H9 (cell line): ENCODE data around the gene C3orf22. TPM values are rescaled to one million over a fixed set of nuclear protein-coding genes. Genes with fewer than 3 reads are reported as not detected.
A peak's percentile ranks its signal among the peaks of the same experiment; 100 is the strongest.

Experiments
- DNase-seq: peaks from one replicate; pipeline ENCODE4 v3.0.0-alpha.2; 2017
- H2AFZ ChIP-seq: one replicate; pipeline ENCODE4 v1.6.1; 2013; ENCODE audit warnings: mild to moderate bottlenecking, low read length, control low read depth, moderate library complexity
- H2AK5ac ChIP-seq: 2 replicates; pipeline ENCODE4 v1.6.1; 2013; ENCODE audit warnings: low read length, control low read depth, mixed read lengths; ENCODE audit not compliant: insufficient read length
- H2BK120ac ChIP-seq: one replicate; pipeline ENCODE4 v1.6.1; 2013; ENCODE audit warnings: low read depth, mild to moderate bottlenecking, low read length, control low read depth, inconsistent platforms; ENCODE audit not compliant: poor library complexity, severe bottlenecking
- H2BK12ac ChIP-seq: 2 replicates; pipeline ENCODE4 v1.6.1; 2013; ENCODE audit warnings: low read length, control low read depth, mixed read lengths, low read depth; ENCODE audit not compliant: insufficient read length
- H2BK15ac ChIP-seq: 2 replicates; pipeline ENCODE4 v1.6.1; 2013; ENCODE audit warnings: low read depth, low read length, control low read depth
- H2BK20ac ChIP-seq: one replicate; pipeline ENCODE4 v1.6.1; 2013; ENCODE audit warnings: low read depth, mild to moderate bottlenecking, low read length, control low read depth, inconsistent platforms; ENCODE audit not compliant: poor library complexity, severe bottlenecking
- H2BK5ac ChIP-seq: 2 replicates; pipeline ENCODE4 v1.6.1; 2013; ENCODE audit warnings: low read length, control low read depth, mixed read lengths; ENCODE audit not compliant: insufficient read length
- H3K14ac ChIP-seq: 2 replicates; pipeline ENCODE4 v1.6.1; 2013; ENCODE audit warnings: low read length, control low read depth; ENCODE audit not compliant: insufficient read depth
- H3K18ac ChIP-seq: 2 replicates; pipeline ENCODE4 v1.6.1; 2013; ENCODE audit warnings: low read depth, mild to moderate bottlenecking, mixed read lengths, low read length, control low read depth; ENCODE audit not compliant: insufficient read length
- H3K23ac ChIP-seq: 2 replicates; pipeline ENCODE4 v1.6.1; 2013; ENCODE audit warnings: low read length, control low read depth, mixed read lengths, low read depth; ENCODE audit not compliant: insufficient read length
- H3K23me2 ChIP-seq: 2 replicates; pipeline ENCODE4 v1.6.1; 2013; ENCODE audit warnings: low read depth, mild to moderate bottlenecking, mixed read lengths, low read length, control low read depth; ENCODE audit not compliant: insufficient read length, poor library complexity, severe bottlenecking
- H3K27ac ChIP-seq: 2 replicates; pipeline ENCODE4 v1.5.1; 2013; ENCODE audit warnings: low read length, control low read depth, mixed read lengths, low read depth; ENCODE audit not compliant: insufficient read length
- H3K27me3 ChIP-seq: 2 replicates; pipeline ENCODE4 v1.6.1; 2013; ENCODE audit warnings: low read length, control low read depth, inconsistent platforms; ENCODE audit not compliant: insufficient read depth
- H3K4ac ChIP-seq: 2 replicates; pipeline ENCODE4 v1.6.1; 2013; ENCODE audit warnings: low read depth, mild to moderate bottlenecking, control low read depth, inconsistent platforms, low read length, moderate library complexity
- H3K4me1 ChIP-seq: 2 replicates; pipeline ENCODE4 v1.6.1; 2013; ENCODE audit warnings: low read length, control low read depth, inconsistent platforms; ENCODE audit not compliant: insufficient read depth
- H3K4me2 ChIP-seq: 2 replicates; pipeline ENCODE4 v1.6.1; 2013; ENCODE audit warnings: low read length, control low read depth, mixed read lengths; ENCODE audit not compliant: insufficient read length, insufficient read depth
- H3K56ac ChIP-seq: 2 replicates; pipeline ENCODE4 v1.6.1; 2013; ENCODE audit warnings: low read depth, mild to moderate bottlenecking, mixed read lengths, low read length, control low read depth; ENCODE audit not compliant: insufficient read length
- H3K79me1 ChIP-seq: 2 replicates; pipeline ENCODE4 v1.6.1; 2013; ENCODE audit warnings: low read depth, mild to moderate bottlenecking, moderate library complexity, low read length, control low read depth, inconsistent platforms; ENCODE audit not compliant: insufficient read depth, poor library complexity, severe bottlenecking
- H3K79me2 ChIP-seq: 2 replicates; pipeline ENCODE4 v1.6.1; 2013; ENCODE audit warnings: low read length, control low read depth, inconsistent platforms; ENCODE audit not compliant: insufficient read depth
- H3K9ac ChIP-seq: 2 replicates; pipeline ENCODE4 v1.6.1; 2013; ENCODE audit warnings: low read length, control low read depth, mixed read lengths; ENCODE audit not compliant: insufficient read length; ENCODE audit errors: extremely low read depth
- H3K9me3 ChIP-seq: one replicate; pipeline ENCODE4 v1.6.1; 2013; ENCODE audit warnings: low read depth, low read length, inconsistent platforms; ENCODE audit not compliant: control insufficient read depth
- H3T11ph ChIP-seq: one replicate; pipeline ENCODE4 v1.6.1; 2013; ENCODE audit warnings: mild to moderate bottlenecking, low read length, control low read depth, inconsistent platforms
- H4K20me1 ChIP-seq: one replicate; pipeline ENCODE4 v1.6.1; 2013; ENCODE audit not compliant: control insufficient read depth, insufficient read length, insufficient read depth
- H4K5ac ChIP-seq: 2 replicates; pipeline ENCODE4 v1.6.1; 2013; ENCODE audit warnings: low read depth, mild to moderate bottlenecking, mixed read lengths, low read length, control low read depth; ENCODE audit not compliant: insufficient read length
- H4K8ac ChIP-seq: replicated peaks from 2 replicates; pipeline ENCODE4 v1.6.1; 2013; ENCODE audit warnings: low read length, control low read depth, mixed read lengths, low read depth; ENCODE audit not compliant: insufficient read length
- H4K91ac ChIP-seq: 2 replicates; pipeline ENCODE4 v1.6.1; 2013; ENCODE audit warnings: low read depth, mild to moderate bottlenecking, moderate library complexity, mixed read lengths, low read length, control low read depth; ENCODE audit not compliant: insufficient read length
- H3K27ac Mint-ChIP-seq, 3 experiments: 2 replicates in 2 of 3; 3 replicates in 1 of 3; pipeline ENCODE4 v1.8.0; 2020 to 2021; ENCODE audit warnings: mixed read lengths in 3 of 3, mild to moderate bottlenecking in 1 of 3, moderate library complexity in 1 of 3
- H3K27me3 Mint-ChIP-seq: 2 replicates; pipeline ENCODE4 v1.8.0; 2021; ENCODE audit warnings: low read depth, mild to moderate bottlenecking, moderate library complexity, mixed read lengths
- H3K36me3 Mint-ChIP-seq, 3 experiments: 2 replicates in 2 of 3; 3 replicates in 1 of 3; pipeline ENCODE4 v1.8.0; 2020 to 2021; ENCODE audit warnings: low read depth in 3 of 3, mixed read lengths in 3 of 3; ENCODE audit not compliant: insufficient read depth in 1 of 3
- H3K4me1 Mint-ChIP-seq, 2 experiments: 2 replicates each; pipeline ENCODE4 v1.8.0; 2020; ENCODE audit warnings: mixed read lengths in 2 of 2
- H3K4me3 Mint-ChIP-seq, 2 experiments: 2 replicates in 1 of 2; 3 replicates in 1 of 2; pipeline ENCODE4 v1.8.0; 2020 to 2021; ENCODE audit warnings: mild to moderate bottlenecking in 2 of 2, mixed read lengths in 2 of 2, moderate library complexity in 1 of 2
- H3K9me3 Mint-ChIP-seq, 2 experiments: 2 replicates in 1 of 2; 3 replicates in 1 of 2; pipeline ENCODE4 v1.8.0; 2020; ENCODE audit warnings: mild to moderate bottlenecking in 2 of 2, mixed read lengths in 2 of 2, moderate library complexity in 1 of 2
- WGBS: extraction: QIAGEN DNeasy Blood & Tissue Kit; methylation state at CpG from one replicate; pipeline ENCODE4 v1.1.7; 2013; ENCODE audit warnings: missing lambda C conversion rate, low lambda C conversion rate, mixed read lengths; ENCODE audit not compliant: insufficient read length; ENCODE audit errors: extremely low coverage; 5-methylcytosine and 5-hydroxymethylcytosine counted together
- total RNA-seq: library from RNA; stranded (reverse); gene quantifications from 2 replicates; pipeline ENCODE4 v1.2.1, GENCODE V29; 2021
- TF ChIP-seq, protein P1 (sequence below): fragments of 200-600 bp; sonication (generic); conservative IDR thresholded peaks from 3 replicates; pipeline ENCODE4 v1.8.0; 2021; ENCODE audit warnings: antibody characterized with exemption, mild to moderate bottlenecking

Gene C3orf22
- total RNA-seq, 1 experiment from 2014 or later = not detected

DNA sequence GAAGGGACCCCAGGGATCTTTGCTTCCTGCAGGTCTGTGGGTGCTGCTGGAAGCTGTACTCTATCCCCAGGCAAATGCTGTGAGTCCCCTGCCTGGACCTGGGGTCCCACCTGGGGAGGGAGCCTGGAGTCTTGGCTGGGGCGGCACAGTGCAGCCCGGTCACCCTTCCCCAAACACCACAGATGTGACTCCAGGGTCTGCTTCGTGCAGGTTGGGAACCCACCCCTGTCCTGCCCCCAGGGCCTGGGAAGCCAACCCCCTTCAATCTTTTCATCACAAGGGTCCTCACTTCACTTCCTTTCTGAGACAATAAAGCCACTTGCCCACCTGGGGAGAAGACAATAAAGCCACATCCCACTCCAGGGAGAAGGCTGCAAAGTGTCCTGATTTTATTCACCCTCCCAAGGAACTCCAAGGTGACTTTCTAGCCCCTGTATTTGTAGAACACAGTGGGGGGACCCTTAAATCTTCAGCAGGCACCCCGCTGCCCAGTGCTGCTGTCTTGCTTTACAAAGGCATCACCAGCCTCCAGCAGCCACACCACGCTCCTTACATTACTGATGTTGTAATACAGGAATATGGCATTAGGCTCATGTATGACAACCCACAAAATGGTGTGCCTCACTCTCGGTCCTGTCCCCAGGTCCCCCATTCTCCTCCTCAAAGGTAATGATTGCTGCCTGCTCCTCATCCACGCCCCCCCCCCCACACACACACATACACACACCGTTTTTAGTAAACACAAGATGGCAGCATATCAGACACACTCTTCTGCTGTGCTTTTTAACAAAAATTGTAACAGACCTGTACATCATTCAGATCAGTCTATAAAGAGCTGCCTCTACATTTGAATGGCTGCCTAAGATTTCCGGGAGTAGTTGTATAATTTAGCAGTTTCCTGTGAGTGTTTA is 9.9 kb downstream of the C3orf22 start:
- Histone ChIP-seq H2BK120ac (no peak overlapping the region), H3T11ph (no peak overlapping the region), H3K14ac (no peak overlapping the region), H3K4me2 (peak overlapping the region; percentile 6), H2AK5ac (no peak overlapping the region), H2BK20ac (no peak overlapping the region), H3K27ac (no peak overlapping the region), H3K56ac (no peak overlapping the region), H2AFZ (no peak overlapping the region), H3K79me2 (no peaks in the 10 kb centered on the region), H4K91ac (no peak overlapping the region), H3K4ac (no peak overlapping the region), H4K20me1 (no peaks in the 10 kb centered on the region), H3K23me2 (no peaks in the 10 kb centered on the region), H3K9ac (no peak overlapping the region), H4K8ac (no peak overlapping the region), H3K79me1 (no peaks in the 10 kb centered on the region), H4K5ac (no peak overlapping the region), H3K4me1 (peaks cover 4% of the 10 kb centered on the region; the same call in 1 of the 2 replicates), H2BK12ac (no peak overlapping the region), H2BK5ac (no peak overlapping the region), H3K9me3 (no peaks in the 10 kb centered on the region), H3K23ac (no peak overlapping the region), H3K18ac (no peak overlapping the region), H2BK15ac (no peak overlapping the region), H3K27me3 (no peaks in the 10 kb centered on the region)
- TF ChIP-seq, protein P1, sequence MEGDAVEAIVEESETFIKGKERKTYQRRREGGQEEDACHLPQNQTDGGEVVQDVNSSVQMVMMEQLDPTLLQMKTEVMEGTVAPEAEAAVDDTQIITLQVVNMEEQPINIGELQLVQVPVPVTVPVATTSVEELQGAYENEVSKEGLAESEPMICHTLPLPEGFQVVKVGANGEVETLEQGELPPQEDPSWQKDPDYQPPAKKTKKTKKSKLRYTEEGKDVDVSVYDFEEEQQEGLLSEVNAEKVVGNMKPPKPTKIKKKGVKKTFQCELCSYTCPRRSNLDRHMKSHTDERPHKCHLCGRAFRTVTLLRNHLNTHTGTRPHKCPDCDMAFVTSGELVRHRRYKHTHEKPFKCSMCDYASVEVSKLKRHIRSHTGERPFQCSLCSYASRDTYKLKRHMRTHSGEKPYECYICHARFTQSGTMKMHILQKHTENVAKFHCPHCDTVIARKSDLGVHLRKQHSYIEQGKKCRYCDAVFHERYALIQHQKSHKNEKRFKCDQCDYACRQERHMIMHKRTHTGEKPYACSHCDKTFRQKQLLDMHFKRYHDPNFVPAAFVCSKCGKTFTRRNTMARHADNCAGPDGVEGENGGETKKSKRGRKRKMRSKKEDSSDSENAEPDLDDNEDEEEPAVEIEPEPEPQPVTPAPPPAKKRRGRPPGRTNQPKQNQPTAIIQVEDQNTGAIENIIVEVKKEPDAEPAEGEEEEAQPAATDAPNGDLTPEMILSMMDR = no peak
- peaks cover 33 to 53% of the 10 kb centered on the region in 2 experiments for H3K4me1 Mint-ChIP-seq
- peak; percentile 51 for DNase-seq
- H3K9me3 Mint-ChIP-seq = no peaks in the 10 kb centered on the region
- no peaks in the 10 kb centered on the region for H3K36me3 Mint-ChIP-seq
- peak overlapping the region in 1 of 2 experiments; percentile 25; a peak in 3 of 5 replicates for H3K4me3 Mint-ChIP-seq
- no CpG with 5 or more reads among the region's 9 CpGs for WGBS
- peaks cover 11% of the 10 kb centered on the region for H3K27me3 Mint-ChIP-seq
- H3K27ac Mint-ChIP-seq = peak overlapping the region in 1 of 3 experiments; percentile 6; a peak in 2 of 7 replicates
